Kidney (tissue), 14 donors: ENCODE data around the gene OXSR1. TPM values are rescaled to one million over a fixed set of nuclear protein-coding genes. Genes with fewer than 3 reads are reported as not detected.

Experiments used
- DNase-seq, 5 donors: peaks; one replicate each; pipeline ENCODE4 v3.0.0-alpha.2; 2013 to 2020
- FAIRE-seq: peaks from 2 replicates; lab custom pipeline; 2012; peaks lifted over from hg19 to GRCh38; lab: Jason Lieb, UNC
- H3K27ac ChIP-seq, 2 donors: one replicate each; pipeline ENCODE4 v1.7.0; 2013; ENCODE audit warnings: low read depth in 2 of 2, low read length in 2 of 2, inconsistent platforms in 1 of 2
- H3K27me3 ChIP-seq: one replicate; pipeline ENCODE4 v1.7.1; 2013; ENCODE audit warnings: low read length, inconsistent platforms; ENCODE audit not compliant: control insufficient read depth, insufficient read depth
- H3K36me3 ChIP-seq, 3 donors: one replicate each; pipeline versions ENCODE4 v1.7.0 to v1.7.1; 2013; ENCODE audit warnings: low read length in 3 of 3, control low read depth in 1 of 3, inconsistent platforms in 1 of 3; ENCODE audit not compliant: insufficient read depth in 3 of 3, control insufficient read depth in 2 of 3
- H3K4me1 ChIP-seq, 3 donors: one replicate each; pipeline versions ENCODE4 v1.7.0 to v1.7.1; 2013; ENCODE audit warnings: low read length in 3 of 3, inconsistent platforms in 1 of 3, low read depth in 1 of 3; ENCODE audit not compliant: control insufficient read depth in 2 of 3, insufficient read depth in 2 of 3
- H3K4me3 ChIP-seq, 3 donors: one replicate each; pipeline versions ENCODE4 v1.7.0 to v1.8.1; 2013; ENCODE audit warnings: low read length in 3 of 3, control low read depth in 1 of 3, inconsistent platforms in 1 of 3
- H3K9ac ChIP-seq, 3 donors: one replicate each; pipeline versions ENCODE4 v1.7.0 to v1.7.1; 2013; ENCODE audit warnings: low read length in 3 of 3, control low read depth in 1 of 3, inconsistent platforms in 1 of 3
- H3K9me3 ChIP-seq, 3 donors: one replicate each; pipeline versions ENCODE4 v1.7.0 to v1.7.1; 2013; ENCODE audit warnings: low read length in 3 of 3, control low read depth in 1 of 3, inconsistent platforms in 1 of 3; ENCODE audit not compliant: control insufficient read depth in 2 of 3, insufficient read depth in 1 of 3
- CTCF ChIP-seq: IDR thresholded peaks from 3 replicates; pipeline ENCODE4 v1.5.1; 2012; ENCODE audit warnings: mild to moderate bottlenecking, moderate library complexity, borderline replicate concordance; ENCODE audit not compliant: insufficient read depth; ENCODE audit errors: extremely low read depth
- intact Hi-C: fragments of 100-400 bp; cut with DNase I; formaldehyde crosslinking; loops from one replicate; pipeline ENCODE4 v1.11.1; 2022
- polyA plus RNA-seq: library from polyadenylated mRNA; stranded (reverse); fragments of 350-450 nt; fragmentation: Illumina TruSeq; extraction: RNeasy Lipid Tissue Mini Kit (QIAGEN cat#74804); gene quantifications from one replicate; pipeline ENCODE4 v1.2.3, GENCODE V29; 2014; ENCODE audit warnings: low read depth, low replicate concordance; ENCODE audit not compliant: insufficient read depth
- total RNA-seq: library from RNA; stranded (reverse); fragmentation: NEBNext Ultra II Directional; extraction: Animal tissue kit (Norgen Biotek cat#: 25700); gene quantifications from one replicate; pipeline ENCODE4 v1.2.1, GENCODE V29; 2021
- donor health status: control.
- donor health status: control.
- donor health status: control.
- donor health status: control.
- donor health status: control.
- donor health status: DM: yes; HTN: yes; CAD: no.
- donor health status: Normal renal cell carcinoma (clear cell type).

The OXSR1 gene
- total and polyA plus RNA-seq, 2 donors from 2014 or later, result 16.7 to 40.0 TPM

GRCh38 chr3:38165722-38166387, 518 bp downstream of the OXSR1 start:
- Histone ChIP-seq H3K36me3 (peaks cover 0 to 2% (median 0%) of the 10 kb centered on the region in 3 donors), H3K4me3 (peak overlapping the region; percentile 83 to 96 (median 90)), H3K9me3 (no peaks in the 10 kb centered on the region), H3K27ac (peak overlapping the region; percentile 98 to 99), H3K27me3 (no peaks in the 10 kb centered on the region), H3K4me1 (peaks cover 0 to 9% (median 2%) of the 10 kb centered on the region in 3 donors), H3K9ac (peak overlapping the region; percentile 78 to 96 (median 88))
- TF ChIP-seq CTCF, result no peak
- peak in 1 of 5 donors; percentile 55 for DNase-seq
- FAIRE-seq, result no peak
- intact Hi-C loops, result no loop called here

GRCh38 chr3:38167591-38167990, 2.3 kb downstream of the OXSR1 start:
- no peak for FAIRE-seq

GRCh38 chr3:38168151-38169026, 3.1 kb downstream of the OXSR1 start:
- Histone ChIP-seq H3K9ac (no peak overlapping the region), H3K9me3 (no peaks in the 10 kb centered on the region), H3K27me3 (no peaks in the 10 kb centered on the region), H3K4me3 (no peak overlapping the region), H3K4me1 (peaks cover 0 to 13% (median 4%) of the 10 kb centered on the region in 3 donors), H3K27ac (no peak overlapping the region), H3K36me3 (peaks cover 0 to 2% (median 0%) of the 10 kb centered on the region in 3 donors)
- no peak for FAIRE-seq
- intact Hi-C loops, result no loop called here
- DNase-seq, result no peak
- no peak for TF ChIP-seq CTCF

More at GRCh38 chr3:38167591-38167990, 2.3 kb downstream of the OXSR1 start:
- DNase-seq, result no peak
- Histone ChIP-seq H3K27me3 (no peaks in the 10 kb centered on the region), H3K36me3 (peaks cover 0 to 2% (median 0%) of the 10 kb centered on the region in 3 donors), H3K4me1 (peaks cover 0 to 9% (median 2%) of the 10 kb centered on the region in 3 donors), H3K4me3 (no peak overlapping the region), H3K27ac (no peak overlapping the region), H3K9ac (no peak overlapping the region), H3K9me3 (no peaks in the 10 kb centered on the region)
- TF ChIP-seq CTCF, result no peak
- intact Hi-C loops, result no loop called here
